Lung (tissue), 12 donors: ENCODE results near the gene PRR15L. TPM values are rescaled to one million over a fixed set of nuclear protein-coding genes. Genes with fewer than 3 reads are reported as not detected.

ENCODE experiments used
- ATAC-seq: fragments of 200-7000 bp; cut with Tn5 transposase; one replicate; pipeline ENCODE4 v1.9.1; 2020; ENCODE audit warnings: moderate number of reproducible peaks; ENCODE audit not compliant: insufficient read depth, low FRiP score
- DNase-seq, 3 donors: peaks; one replicate each; pipeline ENCODE4 v3.0.0-alpha.2; 2013 to 2017
- H3K27ac ChIP-seq, 2 donors: one replicate each; pipeline ENCODE4 v1.5.1; 2013; ENCODE audit warnings: mild to moderate bottlenecking in 2 of 2, moderate library complexity in 2 of 2, control low read depth in 1 of 2, inconsistent platforms in 1 of 2, low read depth in 1 of 2, low read length in 1 of 2
- H3K27me3 ChIP-seq, 3 donors: one replicate each; pipeline ENCODE4 v1.5.1; 2013; ENCODE audit warnings: low read length in 2 of 3; ENCODE audit not compliant: control insufficient read depth in 3 of 3, insufficient read depth in 3 of 3
- H3K36me3 ChIP-seq, 4 donors: one replicate each; pipeline ENCODE4 v1.5.1; 2013; ENCODE audit warnings: low read length in 4 of 4, mild to moderate bottlenecking in 1 of 4, moderate library complexity in 1 of 4; ENCODE audit not compliant: control insufficient read depth in 4 of 4, insufficient read depth in 4 of 4
- H3K4me1 ChIP-seq, 5 donors: one replicate each; pipeline ENCODE4 v1.5.1; 2013; ENCODE audit warnings: low read length in 5 of 5, mild to moderate bottlenecking in 2 of 5, moderate library complexity in 1 of 5; ENCODE audit not compliant: control insufficient read depth in 5 of 5, insufficient read depth in 5 of 5
- H3K4me3 ChIP-seq: one replicate; pipeline ENCODE4 v1.5.1; 2013; ENCODE audit warnings: mild to moderate bottlenecking, control low read depth, moderate library complexity
- H3K9ac ChIP-seq, 2 donors: one replicate each; pipeline ENCODE4 v1.5.1; 2013; ENCODE audit warnings: low read length in 2 of 2, control low read depth in 1 of 2; ENCODE audit not compliant: insufficient read depth in 1 of 2
- H3K9me3 ChIP-seq, 4 donors: one replicate each; pipeline ENCODE4 v1.5.1; 2013; ENCODE audit warnings: low read length in 3 of 4, mild to moderate bottlenecking in 1 of 4, moderate library complexity in 1 of 4; ENCODE audit not compliant: control insufficient read depth in 4 of 4, insufficient read depth in 3 of 4
- WGBS, 2 donors: extraction: QIAGEN DNeasy Blood & Tissue Kit; methylation state at CpG; one replicate each; pipeline ENCODE4 v1.1.7; 2013; 5-methylcytosine and 5-hydroxymethylcytosine counted together
- polyA plus RNA-seq, 2 donors: library from polyadenylated mRNA; stranded (reverse); fragments of 200-250 nt; gene quantifications; one replicate each; pipeline ENCODE4 v1.2.1, GENCODE V29; 2013
- total RNA-seq, 2 donors: library from RNA; depleted of rRNA in 1 of 2; stranded (reverse); fragments of >200 nt in 1 of 2; gene quantifications; one replicate each; pipeline ENCODE4 v1.2.1, GENCODE V29; 2014 to 2021
- TF ChIP-seq, protein P1 (sequence below): IDR thresholded peaks from 2 replicates; pipeline ENCODE4 v1.5.1; 2012; ENCODE audit warnings: mild to moderate bottlenecking; ENCODE audit errors: control extremely low read depth, extremely low read depth
- donor health status: control.
- donor health status: control.
- donor health status: Bipolar disorder and iron deficiency.
- donor health status: healthy.
- donor health status: DM: yes; HTN: yes; CAD: no.

The PRR15L gene
- total and polyA plus RNA-seq, 4 donors, result 59.5 to 98.5 (median 75.5) TPM

GRCh38 chr17:47993031-47993564 is 35.4 kb upstream of the PRR15L start:
- ATAC-seq (no peak), DNase-seq (no peak)
- Histone ChIP-seq H3K27ac (no peak overlapping the region), H3K9me3 (no peaks in the 10 kb centered on the region), H3K4me1 (peaks cover 0 to 4% (median 0%) of the 10 kb centered on the region in 5 donors), H3K27me3 (no peaks in the 10 kb centered on the region), H3K36me3 (no peaks in the 10 kb centered on the region), H3K4me3 (no peak overlapping the region), H3K9ac (no peak overlapping the region)
- TF ChIP-seq, protein P1, sequence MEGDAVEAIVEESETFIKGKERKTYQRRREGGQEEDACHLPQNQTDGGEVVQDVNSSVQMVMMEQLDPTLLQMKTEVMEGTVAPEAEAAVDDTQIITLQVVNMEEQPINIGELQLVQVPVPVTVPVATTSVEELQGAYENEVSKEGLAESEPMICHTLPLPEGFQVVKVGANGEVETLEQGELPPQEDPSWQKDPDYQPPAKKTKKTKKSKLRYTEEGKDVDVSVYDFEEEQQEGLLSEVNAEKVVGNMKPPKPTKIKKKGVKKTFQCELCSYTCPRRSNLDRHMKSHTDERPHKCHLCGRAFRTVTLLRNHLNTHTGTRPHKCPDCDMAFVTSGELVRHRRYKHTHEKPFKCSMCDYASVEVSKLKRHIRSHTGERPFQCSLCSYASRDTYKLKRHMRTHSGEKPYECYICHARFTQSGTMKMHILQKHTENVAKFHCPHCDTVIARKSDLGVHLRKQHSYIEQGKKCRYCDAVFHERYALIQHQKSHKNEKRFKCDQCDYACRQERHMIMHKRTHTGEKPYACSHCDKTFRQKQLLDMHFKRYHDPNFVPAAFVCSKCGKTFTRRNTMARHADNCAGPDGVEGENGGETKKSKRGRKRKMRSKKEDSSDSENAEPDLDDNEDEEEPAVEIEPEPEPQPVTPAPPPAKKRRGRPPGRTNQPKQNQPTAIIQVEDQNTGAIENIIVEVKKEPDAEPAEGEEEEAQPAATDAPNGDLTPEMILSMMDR, result no peak
- WGBS, 2 donors, result 72 to 75% methylated on average over 9 of the region's 9 CpGs

DNA sequence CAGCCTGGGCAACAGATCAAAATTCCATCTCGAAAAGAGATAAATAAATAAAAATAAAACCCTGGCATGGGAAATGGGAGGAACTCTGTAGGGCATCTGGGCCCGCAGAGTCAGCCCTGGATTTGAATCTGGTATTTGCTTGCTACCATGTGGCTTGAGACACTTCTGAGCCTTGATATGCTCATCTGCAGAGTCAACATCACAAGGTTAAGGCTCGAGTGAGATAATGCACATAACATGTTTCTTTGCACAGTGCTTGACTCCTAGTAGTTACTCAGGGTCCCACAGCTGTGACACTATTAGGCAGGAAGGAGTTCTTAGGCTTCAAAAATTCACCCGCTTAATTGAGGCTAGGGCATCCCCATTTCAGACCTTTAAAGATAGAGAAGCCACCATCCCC is 34.5 kb upstream of the PRR15L start:
- no peak for ATAC-seq
- no peak for DNase-seq
- TF ChIP-seq, protein P1, result no peak
- Histone ChIP-seq H3K36me3 (no peaks in the 10 kb centered on the region), H3K4me1 (peaks cover 0 to 12% (median 5%) of the 10 kb centered on the region in 5 donors), H3K27me3 (no peaks in the 10 kb centered on the region), H3K4me3 (no peak overlapping the region), H3K9me3 (no peaks in the 10 kb centered on the region), H3K9ac (no peak overlapping the region), H3K27ac (no peak overlapping the region)
- WGBS, 2 donors, result 78 to 86% methylated on average over 4 of the region's 4 CpGs

- Histone ChIP-seq H3K9me3 (no peaks in the 10 kb centered on the region), H3K9ac (no peak overlapping the region), H3K4me3 (no peak overlapping the region), H3K27ac (no peak overlapping the region), H3K4me1 (peaks cover 0 to 15% (median 5%) of the 10 kb centered on the region in 5 donors), H3K36me3 (no peaks in the 10 kb centered on the region), H3K27me3 (no peaks in the 10 kb centered on the region)
- 67 to 73% methylated on average over 14 of the region's 14 CpGs for WGBS, 2 donors
- DNase-seq, result no peak
- ATAC-seq, result no peak
- TF ChIP-seq, protein P1, result no peak
Observed at GRCh38 chr17:47990962-47991731, 33.5 kb upstream of the PRR15L start.
